CD14-positive monocyte (primary cell): Measurements from ENCODE around the gene FHL3. TPM values are rescaled to one million over a fixed set of nuclear protein-coding genes. Genes with fewer than 3 reads are reported as not detected.

Experiments
- DNase-seq, 3 donors: peaks; one replicate each; pipeline ENCODE4 v3.0.0-alpha.2; 2011 to 2022
- H2AFZ ChIP-seq: 2 replicates; pipeline ENCODE4 v1.6.0; 2012; ENCODE audit warnings: mild to moderate bottlenecking, low read depth, low read length, inconsistent platforms; ENCODE audit not compliant: insufficient read depth, poor library complexity, severe bottlenecking
- H3K27ac ChIP-seq, 2 donors: 1 replicate in 1 of 2; 2 replicates in 1 of 2; pipeline ENCODE4 v1.5.1; 2012 to 2013; ENCODE audit warnings: low read length in 2 of 2, control low read depth in 1 of 2, inconsistent platforms in 1 of 2, low read depth in 1 of 2, mild to moderate bottlenecking in 1 of 2
- H3K27me3 ChIP-seq, 2 donors: one replicate each; pipeline versions ENCODE4 v1.6.0 to v1.6.1; 2011 to 2013; ENCODE audit warnings: low read length in 2 of 2; ENCODE audit not compliant: control insufficient read depth in 2 of 2, insufficient read depth in 2 of 2
- H3K36me3 ChIP-seq, 2 donors: replicated peaks in 1 of 2; 1 replicate in 1 of 2; 2 replicates in 1 of 2; pipeline versions ENCODE4 v1.5.1 to v1.6.1; 2012 to 2013; ENCODE audit warnings: low read length in 2 of 2, control low read depth in 1 of 2, inconsistent platforms in 1 of 2, mild to moderate bottlenecking in 1 of 2; ENCODE audit not compliant: insufficient read depth in 2 of 2, control insufficient read depth in 1 of 2
- H3K4me1 ChIP-seq, 2 donors: 1 replicate in 1 of 2; 2 replicates in 1 of 2; pipeline versions ENCODE4 v1.5.1 to v1.6.1; 2012 to 2013; ENCODE audit warnings: low read length in 2 of 2, control low read depth in 1 of 2, inconsistent platforms in 1 of 2, mild to moderate bottlenecking in 1 of 2, moderate library complexity in 1 of 2; ENCODE audit not compliant: insufficient read depth in 2 of 2, control insufficient read depth in 1 of 2
- H3K4me2 ChIP-seq: replicated peaks from 2 replicates; pipeline ENCODE3; 2012; ENCODE audit warnings: low read length, moderate library complexity, mild to moderate bottlenecking; ENCODE audit not compliant: poor library complexity, severe bottlenecking; ENCODE audit errors: extremely low read depth
- H3K4me3 ChIP-seq, 3 experiments: fragments of 200-600 bp in 1 of 3; sonication (generic) in 1 of 3; replicated peaks in 1 of 3; 1 replicate in 2 of 3; 2 replicates in 1 of 3; pipeline ENCODE4 v1.5.1; 2011 to 2013; ENCODE audit warnings: low read length in 3 of 3, mild to moderate bottlenecking in 3 of 3, control low read depth in 2 of 3, low read depth in 2 of 3, inconsistent platforms in 1 of 3, moderate library complexity in 1 of 3
- H3K79me2 ChIP-seq: 2 replicates; pipeline ENCODE4 v1.6.0; 2012; ENCODE audit warnings: mild to moderate bottlenecking, control low read depth, inconsistent platforms, low read length, moderate library complexity; ENCODE audit not compliant: insufficient read depth
- H3K9ac ChIP-seq: 2 replicates; pipeline ENCODE4 v1.6.0; 2017; ENCODE audit warnings: low read length, mild to moderate bottlenecking; ENCODE audit not compliant: insufficient read depth, poor library complexity, severe bottlenecking
- H3K9me3 ChIP-seq, 2 donors: replicated peaks in 1 of 2; 1 replicate in 1 of 2; 2 replicates in 1 of 2; pipeline versions ENCODE4 v1.5.1 to v1.6.1; 2012 to 2013; ENCODE audit warnings: low read length in 2 of 2, control low read depth in 1 of 2; ENCODE audit not compliant: control insufficient read depth in 1 of 2, insufficient read depth in 1 of 2
- H4K20me1 ChIP-seq: 2 replicates; pipeline ENCODE4 v1.6.0; 2012; ENCODE audit warnings: mild to moderate bottlenecking, low read length, control low read depth, moderate library complexity; ENCODE audit not compliant: insufficient read depth
- H3K27ac Mint-ChIP-seq, 7 donors: one replicate each; pipeline ENCODE4 v1.8.0; 2020; ENCODE audit warnings: mild to moderate bottlenecking in 7 of 7, mixed read lengths in 7 of 7, moderate library complexity in 6 of 7, inconsistent platforms in 2 of 7
- H3K27me3 Mint-ChIP-seq, 3 donors: one replicate each; pipeline ENCODE4 v1.8.0; 2021 to 2022; ENCODE audit warnings: low read depth in 3 of 3, mild to moderate bottlenecking in 3 of 3, mixed read lengths in 3 of 3, moderate library complexity in 3 of 3, inconsistent platforms in 1 of 3
- H3K36me3 Mint-ChIP-seq, 2 donors: one replicate each; pipeline ENCODE4 v1.8.0; 2020; ENCODE audit warnings: mixed read lengths in 2 of 2, inconsistent platforms in 1 of 2, mild to moderate bottlenecking in 1 of 2
- H3K4me1 Mint-ChIP-seq: one replicate; pipeline ENCODE4 v1.8.0; 2020; ENCODE audit warnings: mild to moderate bottlenecking, mixed read lengths
- H3K4me3 Mint-ChIP-seq, 2 donors: one replicate each; pipeline ENCODE4 v1.8.0; 2020; ENCODE audit warnings: mild to moderate bottlenecking in 2 of 2, mixed read lengths in 2 of 2, moderate library complexity in 1 of 2
- H3K9me3 Mint-ChIP-seq, 7 donors: one replicate each; pipeline ENCODE4 v1.8.0; 2020 to 2022; ENCODE audit warnings: mixed read lengths in 7 of 7, mild to moderate bottlenecking in 6 of 7, moderate library complexity in 6 of 7, inconsistent platforms in 2 of 7
- WGBS: methylation state at CpG from one replicate; pipeline ENCODE4 v1.1.5; 2013; ENCODE audit warnings: missing lambda C conversion rate; ENCODE audit not compliant: insufficient coverage; 5-methylcytosine and 5-hydroxymethylcytosine counted together
- intact Hi-C, 2 donors: fragments of 100-400 bp; cut with micrococcal nuclease; formaldehyde crosslinking; loops; one replicate each; pipeline versions ENCODE4 v1.15.0 to v1.15.1; 2023
- polyA plus RNA-seq, 3 donors: library from polyadenylated mRNA; depleted of rRNA in 1 of 3; unstranded in 2 of 3; stranded (reverse) in 1 of 3; fragments of 300-500 nt in 2 of 3; fragments of >200 nt in 1 of 3; fragmentation: Illumina TruSeq in 2 of 3; gene quantifications; 1 replicate in 2 of 3; 2 replicates in 1 of 3; pipeline ENCODE4 v1.2.3, GENCODE V29; 2012 to 2021
- TF ChIP-seq, protein P1 (sequence below): fragments of 200-600 bp; IDR thresholded peaks from one replicate; pipeline ENCODE4 v1.8.0; 2022; ENCODE audit warnings: antibody characterized with exemption, mild to moderate bottlenecking

Gene FHL3
- polyA plus RNA-seq, 3 donors: 24.7 to 32.3 (median 26.1) TPM

DNA sequence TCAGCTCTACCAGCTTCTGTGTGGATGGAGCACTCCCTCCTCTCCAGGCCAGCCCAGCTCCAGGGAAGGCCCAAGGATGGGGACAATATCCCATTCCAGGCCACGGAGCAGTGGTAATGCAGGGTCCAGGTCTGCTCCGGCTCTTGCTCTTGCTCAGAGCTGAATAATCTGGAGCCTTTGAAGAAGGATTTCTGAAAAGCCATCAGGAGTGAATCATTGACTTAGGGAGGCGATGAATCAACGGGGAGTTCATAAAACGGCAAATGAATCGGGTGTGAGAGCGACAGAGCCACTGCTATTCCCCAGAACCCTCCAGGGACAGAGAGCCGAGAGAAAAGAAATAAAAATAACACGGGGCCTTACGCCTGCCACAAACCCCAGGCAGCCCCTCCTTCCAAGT is 33.5 kb upstream of the FHL3 start:
- Histone ChIP-seq H3K27ac (no peak overlapping the region), H3K4me3 (no peak overlapping the region), H3K4me1 (no peaks in the 10 kb centered on the region), H3K36me3 (no peaks in the 10 kb centered on the region), H3K9me3 (no peaks in the 10 kb centered on the region), H3K27me3 (peaks cover 10 to 33% of the 10 kb centered on the region in 2 donors), H2AFZ (no peak overlapping the region), H3K79me2 (no peaks in the 10 kb centered on the region), H3K4me2 (no peak overlapping the region), H4K20me1 (no peaks in the 10 kb centered on the region), H3K9ac (no peak overlapping the region)
- Mint-ChIP-seq H3K9me3 (peaks cover 0 to 4% (median 1%) of the 10 kb centered on the region in 7 donors), H3K36me3 (no peaks in the 10 kb centered on the region), H3K4me1 (peaks cover under 1% of the 10 kb centered on the region), H3K27ac (no peak overlapping the region), H3K4me3 (peak overlapping the region in 1 of 2 donors; percentile 28), H3K27me3 (peaks cover 25 to 41% (median 31%) of the 10 kb centered on the region in 3 donors)
- no peak for DNase-seq
- intact Hi-C loops: no loop called here
- TF ChIP-seq, protein P1, sequence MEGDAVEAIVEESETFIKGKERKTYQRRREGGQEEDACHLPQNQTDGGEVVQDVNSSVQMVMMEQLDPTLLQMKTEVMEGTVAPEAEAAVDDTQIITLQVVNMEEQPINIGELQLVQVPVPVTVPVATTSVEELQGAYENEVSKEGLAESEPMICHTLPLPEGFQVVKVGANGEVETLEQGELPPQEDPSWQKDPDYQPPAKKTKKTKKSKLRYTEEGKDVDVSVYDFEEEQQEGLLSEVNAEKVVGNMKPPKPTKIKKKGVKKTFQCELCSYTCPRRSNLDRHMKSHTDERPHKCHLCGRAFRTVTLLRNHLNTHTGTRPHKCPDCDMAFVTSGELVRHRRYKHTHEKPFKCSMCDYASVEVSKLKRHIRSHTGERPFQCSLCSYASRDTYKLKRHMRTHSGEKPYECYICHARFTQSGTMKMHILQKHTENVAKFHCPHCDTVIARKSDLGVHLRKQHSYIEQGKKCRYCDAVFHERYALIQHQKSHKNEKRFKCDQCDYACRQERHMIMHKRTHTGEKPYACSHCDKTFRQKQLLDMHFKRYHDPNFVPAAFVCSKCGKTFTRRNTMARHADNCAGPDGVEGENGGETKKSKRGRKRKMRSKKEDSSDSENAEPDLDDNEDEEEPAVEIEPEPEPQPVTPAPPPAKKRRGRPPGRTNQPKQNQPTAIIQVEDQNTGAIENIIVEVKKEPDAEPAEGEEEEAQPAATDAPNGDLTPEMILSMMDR: no peak
- WGBS: 94% methylated on average over 6 of the region's 10 CpGs

DNA sequence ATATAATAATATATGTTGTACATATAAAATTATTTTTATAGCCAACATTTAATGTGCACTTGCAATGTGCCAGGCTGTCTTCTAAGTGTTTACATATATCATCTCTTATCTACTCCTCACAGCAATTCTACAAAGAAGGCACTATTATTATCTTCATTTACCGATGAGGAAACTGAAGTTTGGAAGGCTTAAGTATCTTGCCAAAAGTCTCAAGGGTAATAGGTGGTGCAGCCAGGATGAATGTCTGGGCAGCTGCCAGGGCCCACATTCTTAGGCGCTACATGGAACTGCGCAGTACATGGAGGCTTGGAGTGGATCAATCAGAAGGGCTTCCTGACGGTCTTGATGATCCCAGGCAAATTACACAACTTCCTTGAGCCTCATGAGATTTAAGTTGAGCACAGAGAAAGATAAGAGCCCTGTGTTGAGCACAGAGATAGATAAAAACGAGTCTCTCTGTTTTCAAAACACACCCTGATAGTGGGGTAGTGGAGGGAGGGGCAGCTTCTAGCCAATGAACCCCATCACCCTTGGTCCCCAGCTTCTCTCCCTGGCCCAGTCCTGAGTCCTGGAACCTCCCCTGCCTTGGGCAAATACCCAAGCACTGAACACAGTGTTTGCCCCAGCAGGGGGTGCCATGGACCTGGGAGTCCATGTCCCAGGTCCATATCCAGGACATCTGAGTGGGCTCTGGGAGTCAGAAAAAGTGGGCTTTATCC is 32.1 kb upstream of the FHL3 start:
- no peak overlapping the region for H3K4me3 Mint-ChIP-seq
- TF ChIP-seq, protein P1: no peak
- intact Hi-C loops: no loop called here
- WGBS: 61% methylated on average over 2 of the region's 5 CpGs
- H3K4me1 Mint-ChIP-seq: no peaks in the 10 kb centered on the region
- Histone ChIP-seq H3K4me3 (no peak overlapping the region), H4K20me1 (no peaks in the 10 kb centered on the region), H3K4me2 (no peak overlapping the region), H2AFZ (no peak overlapping the region), H3K27me3 (peaks cover 0 to 19% of the 10 kb centered on the region in 2 donors), H3K9me3 (no peaks in the 10 kb centered on the region), H3K27ac (no peak overlapping the region), H3K79me2 (no peaks in the 10 kb centered on the region), H3K4me1 (no peaks in the 10 kb centered on the region), H3K9ac (no peak overlapping the region), H3K36me3 (no peaks in the 10 kb centered on the region)
- H3K36me3 Mint-ChIP-seq: no peaks in the 10 kb centered on the region
- H3K27me3 Mint-ChIP-seq: peaks cover 11 to 31% (median 19%) of the 10 kb centered on the region in 3 donors
- DNase-seq: no peak
- peak overlapping the region in 1 of 7 donors; percentile 64 for H3K27ac Mint-ChIP-seq
- peaks cover 0 to 3% (median 0%) of the 10 kb centered on the region in 7 donors for H3K9me3 Mint-ChIP-seq
